Heart right ventricle (tissue), 16 donors: ENCODE measurements around the gene DHDDS. TPM values are rescaled to one million over a fixed set of nuclear protein-coding genes. Genes with fewer than 3 reads are reported as not detected.

Source experiments
- ATAC-seq, 8 donors: fragments of 200-7000 bp; cut with Tn5 transposase; one replicate each; pipeline ENCODE4 v1.9.1; 2020; ENCODE audit warnings: mild to moderate bottlenecking in 8 of 8, moderate library complexity in 8 of 8, moderate number of reproducible peaks in 1 of 8
- DNase-seq, 2 donors: peaks; one replicate each; pipeline ENCODE4 v3.0.0-alpha.2; 2020
- H3K27ac ChIP-seq, 10 donors: fragments of 200-600 bp; sonication (generic) in 2 of 10; one replicate each; pipeline versions ENCODE4 v1.5.0 to v1.8.0; 2020 to 2022; ENCODE audit warnings: mild to moderate bottlenecking in 3 of 10
- H3K27me3 ChIP-seq, 7 donors: fragments of 200-600 bp; one replicate each; pipeline ENCODE4 v1.8.0; 2021 to 2022; ENCODE audit warnings: mild to moderate bottlenecking in 2 of 7
- H3K36me3 ChIP-seq, 9 donors: fragments of 200-600 bp; sonication (generic) in 1 of 9; one replicate each; pipeline versions ENCODE4 v1.5.0 to v1.8.0; 2020 to 2022; ENCODE audit warnings: mild to moderate bottlenecking in 2 of 9
- H3K4me1 ChIP-seq, 9 donors: fragments of 200-600 bp; sonication (generic) in 1 of 9; one replicate each; pipeline versions ENCODE4 v1.5.0 to v1.8.0; 2020 to 2022; ENCODE audit warnings: mild to moderate bottlenecking in 4 of 9
- H3K4me3 ChIP-seq, 10 donors: fragments of 200-600 bp; sonication (generic) in 2 of 10; one replicate each; pipeline versions ENCODE4 v1.5.0 to v1.8.0; 2020 to 2022; ENCODE audit warnings: mild to moderate bottlenecking in 7 of 10, moderate library complexity in 2 of 10
- H3K9me3 ChIP-seq, 11 donors: fragments of 200-600 bp in 10 of 11; sonication (generic) in 2 of 11; one replicate each; pipeline versions ENCODE4 v1.5.0 to v1.8.0; 2013 to 2022; ENCODE audit warnings: mild to moderate bottlenecking in 2 of 11, control low read depth in 1 of 11, moderate library complexity in 1 of 11
- WGBS, 2 donors: extraction: QIAGEN DNeasy Blood & Tissue Kit; methylation state at CpG; one replicate each; pipeline ENCODE4 v1.1.7; 2013; ENCODE audit warnings: inconsistent platforms in 1 of 2; 5-methylcytosine and 5-hydroxymethylcytosine counted together
- intact Hi-C, 10 donors: fragments of 100-400 bp; cut with DNase I; formaldehyde crosslinking; loops; one replicate each; pipeline versions ENCODE4 v1.11.1 to v1.14.2; 2022
- polyA plus RNA-seq, 2 donors: library from polyadenylated mRNA; stranded (reverse); fragments of 200-250 nt; gene quantifications; one replicate each; pipeline ENCODE4 v1.2.3, GENCODE V29; 2013
- total RNA-seq, 10 donors: library from RNA; stranded (reverse); fragmentation: NEBNext Ultra II Directional in 3 of 10; extraction: Animal tissue kit (Norgen Biotek cat#: 25700) in 3 of 10; gene quantifications; one replicate each; pipeline versions ENCODE4 v1.2.1 to v1.2.4, GENCODE V29; 2021 to 2023
- TF ChIP-seq, protein P1 (sequence below), 9 donors: fragments of 200-600 bp; sonication (generic) in 2 of 9; IDR thresholded peaks; one replicate each; pipeline versions ENCODE4 v1.5.0 to v1.8.0; 2021 to 2022; ENCODE audit warnings: antibody characterized with exemption in 9 of 9, mild to moderate bottlenecking in 5 of 9, moderate library complexity in 1 of 9
- donor health status: Arrhythmogenic right ventricular cardiomyopathy.
- donor health status: ischemic (EF 13 %, LVEDD 7.1; RV severe dilation, severe dysfunction).
- donor health status: healthy with polysubstance abuse.
- donor health status: DM: no; HTN: yes; CAD: no.
- donor health status: DM: no; HTN: no; CAD: no.
- donor health status: ischemic (EF 25% LVEDD 6.9; RV normal size, moderate dysfunction).
- donor health status: ischemic (EF 25% LVEDD 5.7; RV mildly dilated, moderate dysfunction).
- donor health status: healthy.
- donor health status: DM: yes; HTN: yes; CAD: no.
- donor health status: Ischemic cardiomyopathy.
- donor health status: ischemic (EF 35%, LVEDD 5.7; RV mildly dilated, moderate dysfunction).
- donor health status: nonischemic (EF 11% LVEDD 7.7; RV severe dilation, severe dysfunction).
- donor health status: DM: yes; HTN: yes; CAD: no.
- donor health status: PGD.
- donor health status: ischemic (EF 29% LVEDD 5.4; RV normal size, mild dysfunction).
- donor health status: nonischemic (EF 23%, LVEDD 6.1; RV moderate dilation, normal function).

The DHDDS gene
- total and polyA plus RNA-seq, 12 donors = 22.1 to 45.8 (median 31.6) TPM

DNA sequence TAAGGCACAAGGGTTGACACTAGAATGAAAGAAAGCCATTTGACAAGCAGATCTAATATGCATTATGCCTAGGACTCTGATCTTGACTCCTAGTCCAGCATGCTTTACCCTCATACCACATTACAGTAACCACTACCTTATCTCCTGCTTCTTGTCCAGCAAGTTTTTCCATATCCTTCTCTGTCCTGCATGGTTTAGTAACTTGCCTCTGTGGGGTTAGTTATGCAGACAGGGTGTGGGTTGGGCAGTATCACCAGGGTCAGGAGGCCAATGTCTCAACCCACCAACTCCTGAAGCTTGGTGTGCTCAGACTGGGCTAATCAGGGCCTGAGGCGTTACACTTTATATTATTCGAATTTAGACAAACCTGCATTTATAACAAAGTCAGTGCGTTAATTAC is 18.8 kb downstream of the DHDDS start:
- H3K4me3 ChIP-seq = no peak overlapping the region
- TF ChIP-seq, protein P1, sequence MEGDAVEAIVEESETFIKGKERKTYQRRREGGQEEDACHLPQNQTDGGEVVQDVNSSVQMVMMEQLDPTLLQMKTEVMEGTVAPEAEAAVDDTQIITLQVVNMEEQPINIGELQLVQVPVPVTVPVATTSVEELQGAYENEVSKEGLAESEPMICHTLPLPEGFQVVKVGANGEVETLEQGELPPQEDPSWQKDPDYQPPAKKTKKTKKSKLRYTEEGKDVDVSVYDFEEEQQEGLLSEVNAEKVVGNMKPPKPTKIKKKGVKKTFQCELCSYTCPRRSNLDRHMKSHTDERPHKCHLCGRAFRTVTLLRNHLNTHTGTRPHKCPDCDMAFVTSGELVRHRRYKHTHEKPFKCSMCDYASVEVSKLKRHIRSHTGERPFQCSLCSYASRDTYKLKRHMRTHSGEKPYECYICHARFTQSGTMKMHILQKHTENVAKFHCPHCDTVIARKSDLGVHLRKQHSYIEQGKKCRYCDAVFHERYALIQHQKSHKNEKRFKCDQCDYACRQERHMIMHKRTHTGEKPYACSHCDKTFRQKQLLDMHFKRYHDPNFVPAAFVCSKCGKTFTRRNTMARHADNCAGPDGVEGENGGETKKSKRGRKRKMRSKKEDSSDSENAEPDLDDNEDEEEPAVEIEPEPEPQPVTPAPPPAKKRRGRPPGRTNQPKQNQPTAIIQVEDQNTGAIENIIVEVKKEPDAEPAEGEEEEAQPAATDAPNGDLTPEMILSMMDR (IDR thresholded peaks at IDR 0.05) = no peak
- ATAC-seq (no peak), DNase-seq (no peak)
- 92 to 96% methylated on average over 3 of the region's 3 CpGs for WGBS, 2 donors
- intact Hi-C loops = no loop called here
- no peaks in the 10 kb centered on the region for H3K9me3 ChIP-seq
- H3K36me3 ChIP-seq = peaks cover 0 to 99% (median 30%) of the 10 kb centered on the region in 9 donors
- no peaks in the 10 kb centered on the region for H3K4me1 ChIP-seq
- H3K27ac ChIP-seq = no peak overlapping the region
- H3K27me3 ChIP-seq = no peaks in the 10 kb centered on the region

GRCh38 chr1:26452459-26453183 is 20.5 kb downstream of the DHDDS start:
- ATAC-seq (no peak), DNase-seq (no peak)
- Histone ChIP-seq H3K27ac (no peak overlapping the region), H3K4me3 (no peak overlapping the region), H3K4me1 (no peaks in the 10 kb centered on the region), H3K36me3 (peaks cover 0 to 99% (median 24%) of the 10 kb centered on the region in 9 donors), H3K27me3 (no peaks in the 10 kb centered on the region), H3K9me3 (no peaks in the 10 kb centered on the region)
- intact Hi-C loops = no loop called here
- TF ChIP-seq, protein P1 (IDR thresholded peaks at IDR 0.05) = no peak
- 94 to 98% methylated on average over 5 of the region's 5 CpGs for WGBS, 2 donors

- Histone ChIP-seq H3K36me3 (peaks cover 0 to 100% (median 38%) of the 10 kb centered on the region in 9 donors), H3K27me3 (no peaks in the 10 kb centered on the region), H3K4me1 (peaks cover 0 to 17% (median 0%) of the 10 kb centered on the region in 9 donors), H3K9me3 (no peaks in the 10 kb centered on the region), H3K4me3 (no peak overlapping the region), H3K27ac (peak overlapping the region in 8 of 10 donors; percentile 14 to 81 (median 66))
- 47 to 65% methylated on average over 1 of the region's 1 CpG for WGBS, 2 donors
- TF ChIP-seq, protein P1 (IDR thresholded peaks at IDR 0.05) = no peak
- DNase-seq (no peak), ATAC-seq (peak in 6 of 8 donors; percentile 14 to 56 (median 37))
- intact Hi-C loops = no loop called here
Measured at GRCh38 chr1:26459148-26459547, 27.0 kb downstream of the DHDDS start.

- intact Hi-C loops = no loop called here
- Histone ChIP-seq H3K27ac (peak overlapping the region in 9 of 10 donors; percentile 4 to 81 (median 65)), H3K4me3 (no peak overlapping the region), H3K4me1 (peaks cover 0 to 17% (median 0%) of the 10 kb centered on the region in 9 donors), H3K9me3 (no peaks in the 10 kb centered on the region), H3K36me3 (peaks cover 0 to 100% (median 38%) of the 10 kb centered on the region in 9 donors), H3K27me3 (no peaks in the 10 kb centered on the region)
- WGBS, 2 donors = 53 to 64% methylated on average over 3 of the region's 3 CpGs
- DNase-seq (peak in 1 of 2 donors; percentile 15), ATAC-seq (peak; percentile 52 to 94 (median 88))
- TF ChIP-seq, protein P1 (IDR thresholded peaks at IDR 0.05) = no peak
Measured at GRCh38 chr1:26459573-26460031, 27.5 kb downstream of the DHDDS start.
